IPS DF 6.9 (cell line): Measurements from ENCODE around the gene CSNK2A1.

Source experiments
- DNase-seq: peaks from one replicate; pipeline ENCODE4 v3.0.0-alpha.2; 2013; ENCODE audit warnings: low read depth, low spot score
- H3K27ac ChIP-seq: one replicate; pipeline ENCODE4 v1.5.1; 2013; ENCODE audit warnings: low read length, control low read depth
- H3K27me3 ChIP-seq: 2 replicates; pipeline ENCODE4 v1.6.1; 2013; ENCODE audit warnings: mild to moderate bottlenecking, low read length; ENCODE audit not compliant: control insufficient read depth, insufficient read depth
- H3K36me3 ChIP-seq: 2 replicates; pipeline ENCODE4 v1.6.1; 2013; ENCODE audit warnings: low read length; ENCODE audit not compliant: control insufficient read depth, insufficient read depth
- H3K4me1 ChIP-seq: 2 replicates; pipeline ENCODE4 v1.6.1; 2013; ENCODE audit warnings: low read length; ENCODE audit not compliant: control insufficient read depth, insufficient read depth
- H3K4me3 ChIP-seq: 2 replicates; pipeline ENCODE4 v1.5.1; 2013; ENCODE audit warnings: mild to moderate bottlenecking, low read length
- H3K9me3 ChIP-seq: 2 replicates; pipeline ENCODE4 v1.6.1; 2013; ENCODE audit warnings: low read length, inconsistent platforms; ENCODE audit not compliant: control insufficient read depth, insufficient read depth
- WGBS: extraction: QIAGEN DNeasy Blood & Tissue Kit; methylation state at CpG from one replicate; pipeline ENCODE4 v1.1.7; 2013; ENCODE audit warnings: mixed read lengths, missing lambda C conversion rate; ENCODE audit not compliant: insufficient read length, insufficient coverage; 5-methylcytosine and 5-hydroxymethylcytosine counted together

CSNK2A1 gene

GRCh38 chr20:475463-476357, 67.9 kb downstream of the CSNK2A1 start:
- Histone ChIP-seq H3K9me3 (no peaks in the 10 kb centered on the region; the same call in 1 of the 2 replicates), H3K27ac (no peak overlapping the region), H3K4me1 (no peaks in the 10 kb centered on the region; the same call in 1 of the 2 replicates), H3K36me3 (peaks cover 7% of the 10 kb centered on the region; the same call in 1 of the 2 replicates), H3K27me3 (no peaks in the 10 kb centered on the region), H3K4me3 (no peak overlapping the region)
- WGBS: no CpG with 5 or more reads among the region's 6 CpGs
- DNase-seq: no peak

- no peaks in the 10 kb centered on the region for H3K27me3 ChIP-seq
- no peak overlapping the region for H3K27ac ChIP-seq
- WGBS: no CpG with 5 or more reads among the region's 2 CpGs
- H3K4me1 ChIP-seq: no peaks in the 10 kb centered on the region; the same call in 1 of the 2 replicates
- H3K36me3 ChIP-seq: peaks cover 7% of the 10 kb centered on the region; the same call in 1 of the 2 replicates
- H3K4me3 ChIP-seq: no peak overlapping the region
- DNase-seq: no peak
- H3K9me3 ChIP-seq: no peaks in the 10 kb centered on the region; the same call in 1 of the 2 replicates
Observed at GRCh38 chr20:474581-474980, 69.0 kb downstream of the CSNK2A1 start.

GRCh38 chr20:472889-473292, 70.7 kb downstream of the CSNK2A1 start:
- Histone ChIP-seq H3K4me3 (no peak overlapping the region), H3K4me1 (no peaks in the 10 kb centered on the region), H3K27ac (no peak overlapping the region), H3K36me3 (no peaks in the 10 kb centered on the region), H3K27me3 (no peaks in the 10 kb centered on the region), H3K9me3 (no peaks in the 10 kb centered on the region; the same call in none of the 2 replicates)
- DNase-seq: no peak
- no CpG with 5 or more reads among the region's 1 CpG for WGBS

GRCh38 chr20:472137-472846, 71.3 kb downstream of the CSNK2A1 start:
- DNase-seq: no peak
- H3K27me3 ChIP-seq: no peaks in the 10 kb centered on the region
- no peak overlapping the region for H3K27ac ChIP-seq
- H3K36me3 ChIP-seq: no peaks in the 10 kb centered on the region
- no CpG with 5 or more reads among the region's 9 CpGs for WGBS
- no peaks in the 10 kb centered on the region; the same call in none of the 2 replicates for H3K9me3 ChIP-seq
- no peak overlapping the region for H3K4me3 ChIP-seq
- no peaks in the 10 kb centered on the region for H3K4me1 ChIP-seq

GRCh38 chr20:469746-470490, 73.7 kb downstream of the CSNK2A1 start:
- no peak overlapping the region for H3K27ac ChIP-seq
- no peak overlapping the region for H3K4me3 ChIP-seq
- no peaks in the 10 kb centered on the region for H3K4me1 ChIP-seq
- WGBS: no CpG with 5 or more reads among the region's 8 CpGs
- H3K9me3 ChIP-seq: no peaks in the 10 kb centered on the region; the same call in none of the 2 replicates
- no peaks in the 10 kb centered on the region for H3K36me3 ChIP-seq
- no peaks in the 10 kb centered on the region for H3K27me3 ChIP-seq
- DNase-seq: no peak

- H3K27me3 ChIP-seq: no peaks in the 10 kb centered on the region
- no peaks in the 10 kb centered on the region for H3K4me1 ChIP-seq
- no peak overlapping the region for H3K4me3 ChIP-seq
- no peak for DNase-seq
- H3K27ac ChIP-seq: no peak overlapping the region
- no peaks in the 10 kb centered on the region; the same call in 1 of the 2 replicates for H3K9me3 ChIP-seq
- no peaks in the 10 kb centered on the region for H3K36me3 ChIP-seq
- no CpG with 5 or more reads among the region's 7 CpGs for WGBS
Observed at GRCh38 chr20:467755-468154, 75.8 kb downstream of the CSNK2A1 start.

- 0 out of 2 replicates have a peak, but pooled peaks cover 1% of the 10 kb centered on the region for H3K4me1 ChIP-seq
- H3K4me3 ChIP-seq: peak within 1 kb of the TSS; percentile 92
- no peaks in the 10 kb centered on the region for H3K9me3 ChIP-seq
- peak; percentile 55 for DNase-seq
- no CpG with 5 or more reads among the region's 80 CpGs for WGBS
- no peaks in the 10 kb centered on the region for H3K27me3 ChIP-seq
- no peaks in the 10 kb centered on the region for H3K36me3 ChIP-seq
- H3K27ac ChIP-seq: no peak within 1 kb of the TSS
Observed at GRCh38 chr20:462199-462991, 81.2 kb downstream of the CSNK2A1 start, which contains the start of gene TBC1D20. Gene TBC1D20, minus strand, starts transcription at chr20:462533. Its CDS starts 128 bp downstream, at chr20:462405.

GRCh38 chr20:461254-462198, 82.1 kb downstream of the CSNK2A1 start:
- H3K9me3 ChIP-seq: no peaks in the 10 kb centered on the region
- no peak for DNase-seq
- H3K4me3 ChIP-seq: peak overlapping the region; percentile 92
- H3K36me3 ChIP-seq: no peaks in the 10 kb centered on the region
- no peak overlapping the region for H3K27ac ChIP-seq
- 0 out of 2 replicates have a peak, but pooled peaks cover 1% of the 10 kb centered on the region for H3K4me1 ChIP-seq
- no peaks in the 10 kb centered on the region for H3K27me3 ChIP-seq
- WGBS: no CpG with 5 or more reads among the region's 60 CpGs

- DNase-seq: no peak
- no CpG with 5 or more reads among the region's 2 CpGs for WGBS
- Histone ChIP-seq H3K36me3 (no peaks in the 10 kb centered on the region), H3K27ac (no peak overlapping the region), H3K4me1 (0 out of 2 replicates have a peak, but pooled peaks cover 1% of the 10 kb centered on the region), H3K4me3 (no peak overlapping the region), H3K27me3 (no peaks in the 10 kb centered on the region), H3K9me3 (no peaks in the 10 kb centered on the region)
Observed at GRCh38 chr20:460707-461106, 82.9 kb downstream of the CSNK2A1 start.
